Naive thymus-derived CD4-positive, alpha-beta T cell (primary cell): ENCODE measurements around the gene HM13. TPM values are rescaled to one million over a fixed set of nuclear protein-coding genes. Genes with fewer than 3 reads are reported as not detected.
A peak's percentile ranks its signal among the peaks of the same experiment; 100 is the strongest.

Experiments used
- ATAC-seq: fragments of 150-1000 bp; cut with Tn5 transposase; 2 replicates; pipeline ENCODE4 v1.10.0; 2021; ENCODE audit warnings: mild to moderate bottlenecking, moderate library complexity
- CTCF ChIA-PET: fragments of 350-600 bp; sonication (Branson Sonifier 250); formaldehyde crosslinking; loops from one replicate; lab custom pipeline; 2021; ENCODE audit warnings: antibody characterized with exemption; lab: Charles Lee
- POLR2A ChIA-PET: fragments of 350-600 bp; sonication (Branson Sonifier 250); formaldehyde crosslinking; loops from one replicate; lab custom pipeline; 2021; ENCODE audit warnings: antibody characterized with exemption, inconsistent platforms; lab: Charles Lee
- DNase-seq, 9 donors: peaks; one replicate each; pipeline versions ENCODE4 v3.0.0 to v3.0.0-alpha.2; 2020 to 2022; ENCODE audit warnings: mixed read lengths in 1 of 9
- H3K27ac ChIP-seq: one replicate; pipeline ENCODE4 v1.7.0; 2013; ENCODE audit warnings: mild to moderate bottlenecking, low read depth, low read length, moderate library complexity
- H3K27me3 ChIP-seq, 2 donors: one replicate each; pipeline ENCODE4 v1.7.0; 2013; ENCODE audit warnings: low read length in 2 of 2, mild to moderate bottlenecking in 2 of 2, moderate library complexity in 2 of 2; ENCODE audit not compliant: control insufficient read depth in 2 of 2, insufficient read depth in 2 of 2
- H3K36me3 ChIP-seq, 3 experiments: 1 replicate in 2 of 3; 2 replicates in 1 of 3; pipeline ENCODE4 v1.7.0; 2013; ENCODE audit warnings: low read length in 3 of 3, mild to moderate bottlenecking in 3 of 3, moderate library complexity in 1 of 3; ENCODE audit not compliant: insufficient read depth in 3 of 3, control insufficient read depth in 2 of 3
- H3K4me1 ChIP-seq, 2 donors: one replicate each; pipeline ENCODE4 v1.7.0; 2013; ENCODE audit warnings: low read length in 2 of 2, mild to moderate bottlenecking in 2 of 2, moderate library complexity in 1 of 2; ENCODE audit not compliant: control insufficient read depth in 2 of 2, insufficient read depth in 2 of 2
- H3K4me3 ChIP-seq: 2 replicates; pipeline ENCODE4 v1.7.0; 2013; ENCODE audit warnings: mild to moderate bottlenecking, low read length
- H3K9me3 ChIP-seq, 3 experiments: 1 replicate in 2 of 3; 2 replicates in 1 of 3; pipeline ENCODE4 v1.7.0; 2013; ENCODE audit warnings: low read length in 3 of 3; ENCODE audit not compliant: control insufficient read depth in 2 of 3
- H3K27ac Mint-ChIP-seq, 9 donors: one replicate each; pipeline ENCODE4 v1.8.0; 2020 to 2022; ENCODE audit warnings: mixed read lengths in 9 of 9, mild to moderate bottlenecking in 8 of 9, moderate library complexity in 5 of 9, inconsistent platforms in 2 of 9
- H3K27me3 Mint-ChIP-seq, 5 donors: one replicate each; pipeline ENCODE4 v1.8.0; 2021 to 2022; ENCODE audit warnings: mixed read lengths in 5 of 5, mild to moderate bottlenecking in 1 of 5
- H3K36me3 Mint-ChIP-seq, 5 donors: one replicate each; pipeline ENCODE4 v1.8.0; 2020 to 2022; ENCODE audit warnings: mixed read lengths in 5 of 5, mild to moderate bottlenecking in 3 of 5, inconsistent platforms in 1 of 5
- H3K4me1 Mint-ChIP-seq, 7 donors: one replicate each; pipeline ENCODE4 v1.8.0; 2020 to 2022; ENCODE audit warnings: mixed read lengths in 7 of 7, mild to moderate bottlenecking in 3 of 7, inconsistent platforms in 1 of 7
- H3K4me3 Mint-ChIP-seq, 10 donors: one replicate each; pipeline ENCODE4 v1.8.0; 2020 to 2022; ENCODE audit warnings: mild to moderate bottlenecking in 10 of 10, mixed read lengths in 10 of 10, moderate library complexity in 6 of 10, inconsistent platforms in 2 of 10
- H3K9me3 Mint-ChIP-seq, 11 donors: one replicate each; pipeline ENCODE4 v1.8.0; 2020 to 2022; ENCODE audit warnings: mixed read lengths in 11 of 11, mild to moderate bottlenecking in 4 of 11, inconsistent platforms in 1 of 11, moderate library complexity in 1 of 11
- intact Hi-C, 2 donors: fragments of 100-400 bp; cut with micrococcal nuclease; formaldehyde crosslinking; loops; one replicate each; pipeline ENCODE4 v1.15.1; 2023
- polyA plus RNA-seq, 2 donors: library from polyadenylated mRNA; unstranded; fragments of 300-500 nt; fragmentation: Illumina TruSeq; gene quantifications; one replicate each; pipeline ENCODE4 v1.2.3, GENCODE V29; 2021
- total RNA-seq, 6 experiments: library from RNA in 5 of 6; stranded (reverse) in 5 of 6; gene quantifications; 1 replicate in 5 of 6; 2 replicates in 1 of 6; pipeline ENCODE4 v1.2.3 and lab custom pipeline; 2021 to 2026

Gene HM13
- total and polyA plus RNA-seq, 7 experiments from 2014 or later, result 102 to 197 (median 133) TPM

DNA sequence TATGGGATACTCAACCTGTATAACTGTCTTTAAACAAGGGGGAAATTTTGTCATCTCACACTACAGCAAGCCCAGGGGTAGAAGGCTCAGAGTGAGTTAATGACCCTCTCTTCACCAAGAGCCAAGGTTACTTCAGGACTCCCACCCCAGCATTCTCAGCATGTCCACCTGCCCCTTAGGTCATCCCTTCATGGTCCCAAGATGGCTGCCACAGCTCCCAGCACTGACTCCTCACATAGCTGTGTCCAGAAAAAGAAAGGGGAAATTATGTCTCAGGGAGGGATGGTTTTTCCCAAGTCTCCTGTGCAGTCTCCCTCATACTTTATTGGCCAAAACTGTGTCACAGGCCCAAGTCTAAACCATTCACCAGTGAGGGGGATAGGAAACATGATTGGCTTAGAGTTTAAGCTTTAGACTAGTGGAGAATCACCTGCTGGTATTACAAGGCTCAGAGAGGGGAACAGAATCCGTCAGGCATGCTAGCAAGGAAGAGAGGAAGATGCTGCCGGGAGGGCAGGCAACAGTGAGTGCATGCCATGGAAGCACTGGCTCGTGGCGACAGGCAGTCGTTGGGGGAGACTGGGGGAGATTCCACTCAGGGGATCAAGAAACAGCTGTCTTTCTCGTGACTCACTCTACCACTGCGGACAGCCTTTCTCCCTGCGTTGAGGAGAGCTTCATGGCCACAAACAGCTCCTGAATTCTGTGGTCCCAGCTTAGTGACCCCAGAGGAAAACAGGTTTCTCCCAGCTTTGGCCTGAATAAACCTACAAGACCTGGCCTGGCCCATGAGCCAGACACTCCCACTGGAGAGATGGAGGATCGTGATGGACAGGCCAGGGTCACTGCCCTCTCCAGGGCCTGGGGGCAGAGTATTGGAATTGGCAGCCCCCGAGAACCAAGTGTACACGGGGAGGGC, 37.2 kb downstream of the HM13 start:
- ChIA-PET POLR2A (interaction anchor here (0.7 to 1.2 kb wide), 2 partner anchors 14 to 22 kb away, joined by 3 read pairs; no protein-coding TSS in a partner anchor), CTCF (interaction anchor here (0.7 to 25.3 kb wide), 5 partner anchors 9 to 56 kb away, joined by 3 to 568 read pairs (median 6); partner anchors contain the start of gene ID1)
- Mint-ChIP-seq H3K9me3 (peaks cover 0 to 1% (median 0%) of the 10 kb centered on the region in 11 donors), H3K4me1 (peaks cover 7 to 22% (median 19%) of the 10 kb centered on the region in 7 donors), H3K27ac (peak overlapping the region in 2 of 9 donors; percentile 52 to 62), H3K4me3 (no peak overlapping the region), H3K36me3 (peaks cover 0 to 38% (median 21%) of the 10 kb centered on the region in 5 donors), H3K27me3 (no peaks in the 10 kb centered on the region)
- no peak for ATAC-seq
- H3K4me1 ChIP-seq, result peaks cover 0 to 6% of the 10 kb centered on the region in 2 donors
- no peak overlapping the region for H3K27ac ChIP-seq
- DNase-seq, result no peak
- intact Hi-C loops, result no loop called here
- peaks cover 9 to 80% (median 18%) of the 10 kb centered on the region in 3 experiments for H3K36me3 ChIP-seq
- H3K9me3 ChIP-seq, result no peaks in the 10 kb centered on the region
- H3K27me3 ChIP-seq, result no peaks in the 10 kb centered on the region
- no peak overlapping the region for H3K4me3 ChIP-seq

DNA sequence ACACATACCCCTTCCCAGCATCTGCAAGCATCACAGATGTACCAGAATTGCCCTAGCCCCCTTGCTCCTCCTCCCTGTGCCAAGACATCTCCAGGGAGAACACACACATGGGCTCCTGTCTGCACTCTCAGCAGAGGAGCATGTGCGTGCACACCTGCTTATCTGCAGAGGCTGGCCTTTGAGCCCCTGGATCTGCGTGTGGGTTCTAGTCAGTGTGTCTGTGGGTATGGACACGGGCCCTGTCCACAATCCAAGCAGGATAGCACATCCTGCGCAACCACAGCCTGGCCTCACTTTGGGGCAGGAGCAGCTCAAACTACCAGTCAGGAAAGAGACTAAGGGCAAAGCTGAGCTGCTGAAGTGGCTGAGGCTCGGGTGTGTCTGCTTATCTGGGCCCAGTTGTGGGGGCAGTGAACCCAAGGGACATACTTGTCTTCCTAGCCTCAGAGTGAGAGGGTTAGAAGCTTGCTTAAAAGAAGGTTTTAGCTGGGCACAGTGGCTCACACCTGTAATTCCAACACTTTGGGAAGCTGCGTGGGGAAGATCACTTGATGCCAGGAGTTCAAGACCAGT, 41.0 kb downstream of the HM13 start:
- POLR2A ChIA-PET, result no interaction called here

DNA sequence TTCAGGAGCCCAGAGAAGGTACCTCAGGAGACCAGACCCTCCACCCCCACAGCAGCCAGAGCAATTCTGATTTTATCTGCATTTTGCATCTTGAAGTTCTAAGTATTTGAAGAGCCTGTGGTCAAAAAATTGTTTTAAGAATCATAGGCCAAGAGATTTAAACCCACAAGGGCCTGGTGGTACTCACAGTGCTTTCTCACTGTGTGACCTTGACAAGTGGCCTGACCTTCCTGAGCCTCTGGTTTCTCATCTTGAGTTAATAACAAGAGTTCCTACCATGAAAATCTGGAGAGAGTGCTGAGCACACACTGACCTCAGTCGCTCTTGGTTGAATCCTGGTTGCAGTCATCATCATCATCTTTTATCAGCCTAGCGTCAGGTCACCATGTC, 45.5 kb downstream of the HM13 start:
- intact Hi-C loops, result loop anchor here (1.0 kb wide), 5 partner anchors 10 to 54 kb away; a partner anchor contains a TSS
- H3K4me3 Mint-ChIP-seq, result no peak overlapping the region
- H3K4me1 ChIP-seq, result peaks cover 0 to 6% of the 10 kb centered on the region in 2 donors
- POLR2A ChIA-PET, result interaction anchor here (0.7 to 2.6 kb wide), 5 partner anchors 13 to 117 kb away, joined by 3 to 27 read pairs (median 6); partner anchors contain the start of gene ID1
- peaks cover 0 to 35% (median 17%) of the 10 kb centered on the region in 5 donors for H3K36me3 Mint-ChIP-seq
- DNase-seq (no peak), ATAC-seq (no peak)
- H3K27me3 ChIP-seq, result no peaks in the 10 kb centered on the region
- peaks cover 15 to 46% (median 15%) of the 10 kb centered on the region in 3 experiments for H3K36me3 ChIP-seq
- no peak overlapping the region for H3K27ac ChIP-seq
- H3K27ac Mint-ChIP-seq, result peak overlapping the region in 5 of 9 donors; percentile 37 to 81 (median 65)
- no peaks in the 10 kb centered on the region for H3K9me3 ChIP-seq
- CTCF ChIA-PET, result interaction anchor here (1.3 to 25.3 kb wide), 5 partner anchors 9 to 57 kb away, joined by 5 to 568 read pairs (median 12); partner anchors contain the start of gene ID1
- no peaks in the 10 kb centered on the region for H3K9me3 Mint-ChIP-seq
- H3K4me3 ChIP-seq, result no peak overlapping the region
- peaks cover 3 to 20% (median 10%) of the 10 kb centered on the region in 7 donors for H3K4me1 Mint-ChIP-seq
- H3K27me3 Mint-ChIP-seq, result no peaks in the 10 kb centered on the region

More for the DNA sequence above, 41.0 kb downstream of the HM13 start:
- Mint-ChIP-seq H3K27me3 (no peaks in the 10 kb centered on the region), H3K27ac (peak overlapping the region in 1 of 9 donors; percentile 34), H3K9me3 (peaks cover 0 to 1% (median 0%) of the 10 kb centered on the region in 11 donors), H3K4me3 (no peak overlapping the region), H3K4me1 (peaks cover 0 to 15% (median 6%) of the 10 kb centered on the region in 7 donors), H3K36me3 (peaks cover 0 to 25% (median 9%) of the 10 kb centered on the region in 5 donors)
- ATAC-seq (no peak), DNase-seq (no peak)
- Histone ChIP-seq H3K4me3 (no peak overlapping the region), H3K27ac (no peak overlapping the region), H3K27me3 (no peaks in the 10 kb centered on the region), H3K36me3 (peaks cover 4 to 50% (median 9%) of the 10 kb centered on the region in 3 experiments), H3K4me1 (peaks cover 0 to 2% of the 10 kb centered on the region in 2 donors), H3K9me3 (no peaks in the 10 kb centered on the region)
- intact Hi-C loops, result no loop called here
- CTCF ChIA-PET, result interaction anchor here (0.6 to 25.3 kb wide), 4 partner anchors 13 to 52 kb away, joined by 3 to 568 read pairs (median 6); partner anchors contain the start of gene ID1

DNA sequence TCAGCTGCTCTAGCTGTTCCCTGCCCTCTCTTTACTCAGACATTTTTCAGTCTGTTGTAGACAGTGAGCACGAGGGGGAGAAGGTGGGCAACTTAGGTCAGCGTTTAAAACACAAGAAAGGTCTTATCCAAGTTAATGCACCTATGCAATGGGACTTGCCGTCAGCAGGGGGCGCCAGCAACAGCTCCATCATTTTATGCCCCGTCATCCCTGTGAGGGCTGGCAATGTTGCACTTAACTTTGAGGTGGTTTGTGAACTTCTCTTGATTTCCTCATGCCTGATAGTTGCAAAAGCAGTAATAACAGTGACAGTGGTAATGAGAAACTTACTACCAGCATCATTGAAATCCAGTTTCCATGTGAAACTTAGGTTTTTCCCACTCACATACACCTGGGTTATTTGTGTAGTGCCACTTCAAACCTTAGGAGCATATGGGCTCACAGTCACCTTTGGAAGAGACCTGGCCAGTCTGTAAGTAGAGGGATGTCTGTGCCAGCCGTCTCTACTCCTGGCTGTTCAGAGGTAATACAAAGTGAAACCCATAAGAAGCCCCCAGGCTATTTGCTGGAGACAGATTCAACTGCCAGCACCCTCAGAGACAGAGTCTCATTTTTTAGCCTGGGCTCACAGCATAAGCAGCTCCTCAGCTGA, 46.0 kb downstream of the HM13 start:
- H3K36me3 Mint-ChIP-seq, result peaks cover 0 to 31% (median 16%) of the 10 kb centered on the region in 5 donors
- intact Hi-C loops, result loop anchor here (1.0 kb wide), 5 partner anchors 9 to 53 kb away; a partner anchor contains a TSS
- Histone ChIP-seq H3K9me3 (no peaks in the 10 kb centered on the region), H3K36me3 (peaks cover 15 to 41% (median 15%) of the 10 kb centered on the region in 3 experiments), H3K27me3 (no peaks in the 10 kb centered on the region), H3K4me3 (no peak overlapping the region), H3K4me1 (peaks cover 0 to 6% of the 10 kb centered on the region in 2 donors), H3K27ac (no peak overlapping the region)
- no peaks in the 10 kb centered on the region for H3K27me3 Mint-ChIP-seq
- H3K4me1 Mint-ChIP-seq, result peaks cover 3 to 20% (median 10%) of the 10 kb centered on the region in 7 donors
- H3K4me3 Mint-ChIP-seq, result no peak overlapping the region
- ChIA-PET CTCF (interaction anchor here (1.3 to 25.3 kb wide), 6 partner anchors 9 to 57 kb away, joined by 4 to 568 read pairs (median 9); partner anchors contain the start of gene ID1), POLR2A (interaction anchor here (0.7 to 2.6 kb wide), 6 partner anchors 13 to 117 kb away, joined by 3 to 27 read pairs (median 5); partner anchors contain the start of gene ID1)
- H3K9me3 Mint-ChIP-seq, result no peaks in the 10 kb centered on the region
- peak overlapping the region in 6 of 9 donors; percentile 37 to 81 (median 66) for H3K27ac Mint-ChIP-seq
- peak; percentile 87 for ATAC-seq
- peak; percentile 62 to 81 (median 75) for DNase-seq

DNA sequence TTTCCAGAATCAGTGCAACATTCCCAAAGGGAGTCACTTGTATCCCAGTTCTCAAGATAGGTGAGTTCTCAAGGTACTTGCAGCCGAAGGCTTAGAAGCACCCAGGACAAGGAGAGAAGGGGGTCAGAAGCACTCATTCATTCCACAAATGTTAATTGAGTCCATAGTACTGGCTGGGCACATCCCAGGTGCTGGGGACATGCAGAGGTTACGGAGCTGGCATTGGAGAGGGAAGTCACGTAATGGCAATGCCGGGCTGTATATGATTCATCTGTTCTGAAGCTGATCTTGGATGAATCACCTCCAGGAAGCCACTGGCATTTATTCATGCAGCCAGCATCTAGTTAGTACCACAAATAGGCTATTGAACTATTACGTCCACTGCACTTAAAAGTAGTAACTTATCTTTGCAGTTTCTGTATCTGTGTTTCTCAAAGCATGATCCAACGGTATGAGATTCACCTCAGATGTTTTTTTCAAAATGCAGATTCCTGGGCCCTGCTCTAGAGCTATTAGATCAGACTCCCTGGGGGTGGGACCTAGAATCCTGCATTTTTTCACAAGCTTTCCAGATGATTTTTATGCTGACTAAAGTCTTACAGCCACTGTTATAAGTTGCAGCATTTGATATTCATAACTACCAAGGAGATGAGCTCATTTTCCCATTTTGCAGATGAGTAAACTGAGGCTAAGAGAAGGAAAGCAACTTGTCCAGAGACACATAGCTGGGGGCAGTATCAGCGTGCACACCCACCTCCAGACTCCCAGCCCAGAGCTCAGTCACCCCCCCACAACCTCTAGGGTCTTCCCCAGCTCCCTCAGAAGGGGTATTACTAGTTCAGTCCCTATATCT, 46.7 kb downstream of the HM13 start:
- peak; percentile 63 for ATAC-seq
- Histone ChIP-seq H3K9me3 (no peaks in the 10 kb centered on the region), H3K36me3 (peaks cover 15 to 44% (median 15%) of the 10 kb centered on the region in 3 experiments), H3K27me3 (no peaks in the 10 kb centered on the region), H3K4me3 (no peak overlapping the region), H3K27ac (no peak overlapping the region), H3K4me1 (peaks cover 0 to 6% of the 10 kb centered on the region in 2 donors)
- Mint-ChIP-seq H3K27ac (no peak overlapping the region), H3K4me1 (peaks cover 3 to 24% (median 10%) of the 10 kb centered on the region in 7 donors), H3K9me3 (no peaks in the 10 kb centered on the region), H3K36me3 (peaks cover 0 to 29% (median 13%) of the 10 kb centered on the region in 5 donors), H3K27me3 (no peaks in the 10 kb centered on the region), H3K4me3 (no peak overlapping the region)
- CTCF ChIA-PET, result interaction anchor here (0.5 to 25.3 kb wide), 8 partner anchors 8 to 80 kb away, joined by 3 to 568 read pairs (median 6); partner anchors contain the start of gene ID1
- POLR2A ChIA-PET, result interaction anchor here (0.9 to 2.6 kb wide), 5 partner anchors 12 to 51 kb away, joined by 3 to 27 read pairs (median 6); partner anchors contain the start of gene ID1
- intact Hi-C loops, result loop anchor here (1.0 kb wide), 5 partner anchors 8 to 52 kb away; a partner anchor contains a TSS
- DNase-seq, result no peak
